Parathyroid adenoma (tissue), 2 donors: ENCODE data around the gene CTBP1.

ENCODE experiments used
- H2AFZ ChIP-seq: fragments of 300-600 bp; sonication (generic); one replicate; pipeline ENCODE4 v1.7.0; 2017; ENCODE audit warnings: antibody characterized with exemption, mild to moderate bottlenecking
- H3K27ac ChIP-seq: fragments of 300-600 bp; sonication (generic); one replicate; pipeline ENCODE4 v1.7.0; 2017
- H3K27me3 ChIP-seq: fragments of 300-600 bp; sonication (generic); one replicate; pipeline ENCODE4 v1.7.0; 2017; ENCODE audit warnings: low read length; ENCODE audit not compliant: control insufficient read depth, insufficient read depth
- H3K36me3 ChIP-seq: fragments of 300-600 bp; sonication (generic); one replicate; pipeline ENCODE4 v1.7.0; 2017; ENCODE audit warnings: low read length; ENCODE audit not compliant: control insufficient read depth, insufficient read depth
- H3K4me1 ChIP-seq: fragments of 300-600 bp; sonication (generic); one replicate; pipeline ENCODE4 v1.7.0; 2017; ENCODE audit warnings: control low read depth
- H3K4me2 ChIP-seq: fragments of 300-600 bp; sonication (generic); one replicate; pipeline ENCODE4 v1.7.0; 2017; ENCODE audit warnings: low read length
- H3K4me3 ChIP-seq: fragments of 300-600 bp; sonication (generic); one replicate; pipeline ENCODE4 v1.7.0; 2017; ENCODE audit warnings: low read depth, low read length
- H3K79me2 ChIP-seq: fragments of 300-600 bp; sonication (generic); one replicate; pipeline ENCODE4 v1.7.0; 2017; ENCODE audit warnings: control low read depth
- H3K9ac ChIP-seq: fragments of 300-600 bp; sonication (generic); one replicate; pipeline ENCODE4 v1.7.0; 2017; ENCODE audit warnings: mild to moderate bottlenecking
- H3K9me3 ChIP-seq: fragments of 300-600 bp; sonication (generic); one replicate; pipeline ENCODE4 v1.7.0; 2017; ENCODE audit warnings: low read length; ENCODE audit not compliant: control insufficient read depth
- TF ChIP-seq, protein P1 (sequence below): fragments of 300-600 bp; sonication (generic); IDR thresholded peaks from one replicate; pipeline ENCODE4 v1.7.0; 2017; ENCODE audit warnings: antibody characterized with exemption, mild to moderate bottlenecking
- donor health status: primary hyperparathyroidism.

CTBP1 gene

DNA sequence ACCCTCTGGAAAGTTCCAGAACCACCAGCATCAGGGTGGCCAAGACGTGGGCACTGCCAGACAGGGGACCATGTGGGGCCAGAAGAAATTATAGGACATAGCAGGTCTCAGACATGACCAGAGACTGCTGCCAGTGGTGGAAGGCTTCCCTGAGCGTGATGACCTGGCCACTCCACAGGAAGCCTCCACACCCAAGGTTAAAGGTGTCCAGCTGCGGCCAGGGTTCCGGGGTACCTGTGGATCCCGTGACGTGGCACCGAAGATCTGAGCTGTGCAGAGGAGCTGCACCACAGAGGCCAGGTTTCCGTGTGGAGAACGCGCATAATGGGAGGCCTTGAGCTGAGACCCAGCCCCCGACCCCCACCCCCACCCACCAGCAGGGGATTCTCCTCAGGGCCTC is 16.4 kb upstream of the CTBP1 start:
- H3K4me3 ChIP-seq: no peak overlapping the region
- H3K9ac ChIP-seq: no peak overlapping the region
- H3K4me2 ChIP-seq: no peak overlapping the region
- H3K79me2 ChIP-seq: no peaks in the 10 kb centered on the region
- no peaks in the 10 kb centered on the region for H3K27me3 ChIP-seq
- no peak overlapping the region for H3K27ac ChIP-seq
- TF ChIP-seq, protein P1, sequence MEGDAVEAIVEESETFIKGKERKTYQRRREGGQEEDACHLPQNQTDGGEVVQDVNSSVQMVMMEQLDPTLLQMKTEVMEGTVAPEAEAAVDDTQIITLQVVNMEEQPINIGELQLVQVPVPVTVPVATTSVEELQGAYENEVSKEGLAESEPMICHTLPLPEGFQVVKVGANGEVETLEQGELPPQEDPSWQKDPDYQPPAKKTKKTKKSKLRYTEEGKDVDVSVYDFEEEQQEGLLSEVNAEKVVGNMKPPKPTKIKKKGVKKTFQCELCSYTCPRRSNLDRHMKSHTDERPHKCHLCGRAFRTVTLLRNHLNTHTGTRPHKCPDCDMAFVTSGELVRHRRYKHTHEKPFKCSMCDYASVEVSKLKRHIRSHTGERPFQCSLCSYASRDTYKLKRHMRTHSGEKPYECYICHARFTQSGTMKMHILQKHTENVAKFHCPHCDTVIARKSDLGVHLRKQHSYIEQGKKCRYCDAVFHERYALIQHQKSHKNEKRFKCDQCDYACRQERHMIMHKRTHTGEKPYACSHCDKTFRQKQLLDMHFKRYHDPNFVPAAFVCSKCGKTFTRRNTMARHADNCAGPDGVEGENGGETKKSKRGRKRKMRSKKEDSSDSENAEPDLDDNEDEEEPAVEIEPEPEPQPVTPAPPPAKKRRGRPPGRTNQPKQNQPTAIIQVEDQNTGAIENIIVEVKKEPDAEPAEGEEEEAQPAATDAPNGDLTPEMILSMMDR: no peak
- H3K36me3 ChIP-seq: no peaks in the 10 kb centered on the region
- H3K9me3 ChIP-seq: no peaks in the 10 kb centered on the region
- H3K4me1 ChIP-seq: no peaks in the 10 kb centered on the region
- H2AFZ ChIP-seq: no peak overlapping the region

DNA sequence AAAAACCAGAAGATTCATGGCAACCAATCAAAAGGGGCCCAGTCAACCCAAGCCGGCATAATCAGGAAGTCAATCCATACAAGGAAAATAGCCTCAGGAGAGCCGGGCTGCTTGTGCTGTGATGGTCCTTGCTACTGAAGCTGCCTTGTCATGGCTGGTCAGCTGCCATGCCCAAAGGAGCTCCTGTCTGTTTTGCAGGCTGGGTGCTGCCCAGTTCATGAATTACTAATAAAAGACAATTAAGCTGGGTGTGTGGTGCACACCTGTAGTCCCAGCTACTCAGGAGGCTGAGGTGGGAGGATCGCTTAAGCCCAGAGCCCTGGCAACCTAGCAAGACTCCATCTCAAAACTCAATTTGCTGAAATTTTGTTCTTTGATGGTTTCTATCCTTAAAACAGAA is 16.0 kb upstream of the CTBP1 start:
- H3K9me3 ChIP-seq: no peaks in the 10 kb centered on the region
- H3K4me2 ChIP-seq: no peak overlapping the region
- H3K36me3 ChIP-seq: no peaks in the 10 kb centered on the region

DNA sequence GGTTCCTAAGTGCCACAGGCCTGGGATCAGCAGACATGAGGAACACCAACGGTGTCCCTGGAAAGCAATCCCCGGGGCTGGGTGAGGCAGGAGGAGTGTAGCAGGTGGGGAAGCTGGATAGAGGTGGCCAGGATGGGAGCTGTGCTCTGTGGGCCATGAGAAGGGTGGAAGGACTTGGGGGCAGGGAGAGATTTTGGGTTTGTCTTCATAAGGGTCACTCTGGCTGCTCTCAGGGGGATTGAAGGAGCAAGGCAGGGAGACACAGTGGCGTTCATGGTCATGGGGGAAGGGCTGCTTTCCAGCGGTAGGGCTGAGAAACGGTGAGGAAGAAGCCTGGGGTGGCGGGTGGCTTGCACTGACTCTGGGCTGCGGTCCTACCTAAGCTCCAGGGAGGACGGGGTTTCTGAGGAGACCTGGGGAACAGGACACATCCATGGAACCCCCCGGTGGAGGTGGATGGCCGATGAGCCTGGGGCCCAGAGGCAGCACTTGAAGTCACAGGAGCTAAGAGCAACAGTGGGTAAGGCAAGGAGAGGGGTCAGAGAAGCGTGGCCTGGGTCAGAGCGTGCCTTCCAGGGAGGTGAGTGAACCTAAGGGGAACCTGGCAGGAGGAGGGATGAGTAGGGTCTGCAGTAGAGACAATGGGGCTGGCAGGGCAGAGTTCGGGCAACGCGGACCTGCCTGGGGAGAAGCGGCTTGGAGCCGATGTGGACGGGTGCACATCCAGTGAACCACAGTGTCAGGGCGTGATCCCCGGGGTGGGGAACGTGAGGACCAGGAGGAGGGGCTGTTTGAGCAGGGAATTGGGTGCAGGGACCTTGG is 12.4 kb upstream of the CTBP1 start:
- TF ChIP-seq, protein P1: no peak
- Histone ChIP-seq H2AFZ (no peak overlapping the region), H3K9me3 (no peaks in the 10 kb centered on the region), H3K4me1 (no peaks in the 10 kb centered on the region), H3K36me3 (no peaks in the 10 kb centered on the region), H3K4me3 (no peak overlapping the region), H3K9ac (no peak overlapping the region), H3K27ac (no peak overlapping the region), H3K79me2 (no peaks in the 10 kb centered on the region), H3K27me3 (no peaks in the 10 kb centered on the region), H3K4me2 (no peak overlapping the region)

More for the DNA sequence above, 16.0 kb upstream of the CTBP1 start:
- Histone ChIP-seq H3K4me3 (no peak overlapping the region), H2AFZ (no peak overlapping the region), H3K79me2 (no peaks in the 10 kb centered on the region), H3K9ac (no peak overlapping the region), H3K27ac (no peak overlapping the region), H3K4me1 (no peaks in the 10 kb centered on the region), H3K27me3 (no peaks in the 10 kb centered on the region)
- TF ChIP-seq, protein P1: no peak

DNA sequence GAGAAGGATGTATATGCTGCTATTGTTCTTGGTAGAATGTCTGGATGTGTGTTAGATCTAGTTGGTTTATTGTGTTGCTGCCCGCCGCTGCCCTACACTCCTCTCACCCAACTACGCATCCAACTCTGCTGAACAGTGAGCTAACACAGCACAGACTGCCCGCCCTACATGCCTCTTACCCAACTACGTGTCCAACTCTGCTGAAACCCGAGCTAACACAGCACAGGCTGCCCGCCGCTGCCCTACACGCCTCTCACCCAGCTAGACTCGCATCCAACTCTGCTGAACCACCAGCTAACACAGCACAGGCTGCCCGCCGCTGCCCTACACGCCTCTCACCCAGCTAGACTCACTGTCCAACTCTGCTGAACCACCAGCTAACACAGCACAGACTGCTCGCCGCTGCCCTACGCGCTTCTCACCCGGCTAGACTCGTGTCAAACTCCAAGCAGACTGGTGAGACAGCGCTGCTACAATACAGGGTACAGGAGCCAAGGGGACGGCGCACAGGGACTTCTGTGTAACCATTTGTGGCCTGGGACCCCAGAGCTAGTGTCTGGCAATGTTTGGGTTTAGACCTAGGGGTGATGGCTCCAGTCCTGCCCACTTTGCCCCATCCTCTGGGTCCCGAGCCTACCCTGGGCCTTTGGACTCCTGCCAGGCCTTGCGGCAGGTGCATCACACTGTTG is 11.6 kb upstream of the CTBP1 start:
- TF ChIP-seq, protein P1: no peak
- Histone ChIP-seq H3K79me2 (no peaks in the 10 kb centered on the region), H3K36me3 (no peaks in the 10 kb centered on the region), H2AFZ (no peak overlapping the region), H3K4me3 (no peak overlapping the region), H3K27ac (no peak overlapping the region), H3K9me3 (no peaks in the 10 kb centered on the region), H3K9ac (no peak overlapping the region), H3K4me1 (no peaks in the 10 kb centered on the region), H3K4me2 (no peak overlapping the region), H3K27me3 (no peaks in the 10 kb centered on the region)
